Stimulated activated naive CD8-positive, alpha-beta T cell treated with anti-CD3 and anti-CD28 coated beads, Interleukin-15, Interleukin-2, amounts not matched to agents 100 U/mL and 50 U/mL, for 24 hours (primary cell): ENCODE measurements around the gene BRMS1.

ENCODE experiments used
- ATAC-seq: fragments of 150-1000 bp; cut with Tn5 transposase; one replicate; pipeline ENCODE4 v1.10.0; 2021
- DNase-seq: peaks from one replicate; pipeline ENCODE4 v3.0.0; 2021

BRMS1 gene

DNA sequence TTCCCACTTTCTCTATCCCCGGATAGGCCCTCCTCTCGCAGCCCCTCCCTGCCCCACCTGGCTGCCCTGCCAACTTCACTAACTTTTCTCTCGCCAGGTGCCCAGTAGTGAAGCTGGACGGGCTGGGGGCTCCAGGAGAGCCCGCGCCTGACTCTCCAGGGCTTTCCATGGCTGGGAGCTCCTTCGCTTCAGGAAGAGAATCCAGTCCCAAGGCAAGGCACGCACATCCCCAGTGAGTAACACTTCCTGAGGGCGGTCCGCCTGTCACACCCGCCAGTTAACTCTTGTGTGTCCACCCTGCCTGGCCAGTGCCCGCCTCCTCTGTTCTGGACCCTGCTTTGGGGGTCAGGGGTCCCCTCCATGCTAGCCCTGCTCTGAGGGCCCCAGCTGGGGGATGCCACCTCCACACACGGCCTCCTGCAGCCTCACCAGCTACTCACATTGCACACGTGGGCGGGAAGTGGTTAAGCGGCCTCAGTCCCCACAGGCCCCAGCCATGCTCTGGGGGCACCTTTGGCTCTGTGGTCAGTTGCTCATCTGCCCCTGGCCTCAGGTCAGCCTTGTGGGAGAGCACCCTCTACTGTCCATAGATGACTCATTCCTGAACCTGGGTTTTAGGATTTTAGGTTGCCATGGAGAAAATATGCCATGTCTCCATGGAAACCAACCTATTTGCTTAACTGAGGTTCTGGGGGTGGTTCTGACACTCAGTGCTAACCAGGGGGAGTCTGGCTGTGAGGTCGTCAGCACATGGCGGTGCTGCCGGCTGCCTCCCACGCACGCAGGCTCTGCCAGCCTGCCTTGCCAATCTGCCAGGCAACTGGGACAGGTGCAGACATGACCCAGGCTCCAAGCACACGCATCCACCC is 8.4 kb downstream of the BRMS1 start, which contains the start of gene RIN1:
Gene RIN1, minus strand, starts transcription at position 201 of the 869 bp plus-strand sequence. Its CDS starts 32 bp downstream, at position 169.
- peak; percentile 84 for DNase-seq

DNA sequence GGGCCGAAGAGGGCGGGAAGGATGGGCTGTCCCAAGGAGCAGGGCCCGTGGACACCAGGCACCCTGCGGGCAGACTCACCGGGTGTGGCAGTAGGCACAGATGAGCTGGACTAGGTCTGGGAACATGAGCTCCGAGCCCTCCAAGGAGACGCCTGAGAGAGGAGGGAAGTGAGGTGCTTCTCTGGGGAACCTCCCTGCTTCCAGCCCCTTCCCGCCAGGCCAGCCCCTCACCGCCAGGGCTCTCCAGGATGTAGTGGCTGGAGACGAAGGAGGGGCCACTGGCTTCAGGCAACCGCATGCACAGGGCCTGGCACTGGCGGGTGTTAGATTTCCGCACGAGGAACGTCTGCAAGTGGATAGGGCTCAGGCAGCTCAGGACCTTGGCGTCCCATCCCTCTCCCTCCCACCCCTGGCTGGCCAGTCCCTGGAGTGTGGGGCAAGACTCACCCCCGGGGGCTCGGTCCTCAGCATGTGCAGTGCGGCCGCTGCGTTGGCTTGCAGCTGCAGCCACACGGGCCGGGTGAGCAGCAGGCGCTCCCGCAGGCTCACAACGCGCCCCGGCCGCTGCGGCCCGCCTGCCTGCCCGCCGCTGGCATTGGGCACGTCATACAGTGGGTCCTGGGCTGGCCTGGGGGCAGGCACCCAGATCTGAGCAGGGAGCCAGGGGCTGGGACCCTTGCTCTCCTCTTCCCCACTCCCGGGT is 9.2 kb downstream of the BRMS1 start:
- no peak for ATAC-seq

More for the DNA sequence above, 8.4 kb downstream of the BRMS1 start, which contains the start of gene RIN1:
- ATAC-seq: peak; percentile 83

DNA sequence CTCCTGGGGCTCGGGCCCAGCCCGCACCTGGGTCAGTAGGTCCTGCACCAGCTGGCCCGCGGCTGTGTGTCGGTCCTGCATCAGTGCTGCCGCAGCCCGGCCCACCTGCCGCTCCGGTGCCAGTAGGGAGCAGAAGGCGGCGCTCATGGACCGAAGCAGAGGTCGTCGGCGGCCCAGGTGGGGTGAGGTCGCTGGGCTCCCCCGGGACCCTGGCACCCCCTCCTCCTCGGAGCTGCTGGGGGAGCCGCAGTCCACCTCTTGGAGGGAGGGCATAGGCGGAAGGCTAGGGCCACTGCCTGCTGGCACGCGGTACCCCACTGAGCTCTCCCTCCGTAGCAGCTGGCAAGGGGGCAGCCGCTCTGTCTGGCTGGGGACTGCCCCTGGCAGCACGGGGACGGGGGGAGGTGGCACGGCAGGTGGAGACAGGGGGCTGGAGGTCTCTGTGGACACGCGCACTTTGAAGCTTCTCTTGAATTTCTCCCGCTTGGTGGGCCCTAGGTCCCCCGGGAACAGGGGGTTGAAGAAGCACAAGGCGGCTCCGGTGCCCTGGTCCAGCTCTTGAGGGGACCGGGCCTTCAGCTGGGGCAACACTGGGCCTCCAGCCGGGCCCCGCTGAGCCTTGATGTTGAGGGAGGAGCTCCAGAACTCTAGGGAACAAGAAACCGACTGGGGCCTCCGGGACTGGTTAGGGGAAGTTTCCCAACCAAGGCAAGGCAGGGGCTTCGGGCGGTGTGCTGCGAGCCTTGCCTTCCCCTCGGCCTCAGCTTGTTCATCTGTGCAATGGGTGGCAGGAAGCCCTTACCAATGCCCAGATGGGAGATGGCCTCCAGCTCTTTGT is 10.1 kb downstream of the BRMS1 start:
- ATAC-seq (no peak), DNase-seq (no peak)

More for the DNA sequence above, 9.2 kb downstream of the BRMS1 start:
- no peak for DNase-seq

DNA sequence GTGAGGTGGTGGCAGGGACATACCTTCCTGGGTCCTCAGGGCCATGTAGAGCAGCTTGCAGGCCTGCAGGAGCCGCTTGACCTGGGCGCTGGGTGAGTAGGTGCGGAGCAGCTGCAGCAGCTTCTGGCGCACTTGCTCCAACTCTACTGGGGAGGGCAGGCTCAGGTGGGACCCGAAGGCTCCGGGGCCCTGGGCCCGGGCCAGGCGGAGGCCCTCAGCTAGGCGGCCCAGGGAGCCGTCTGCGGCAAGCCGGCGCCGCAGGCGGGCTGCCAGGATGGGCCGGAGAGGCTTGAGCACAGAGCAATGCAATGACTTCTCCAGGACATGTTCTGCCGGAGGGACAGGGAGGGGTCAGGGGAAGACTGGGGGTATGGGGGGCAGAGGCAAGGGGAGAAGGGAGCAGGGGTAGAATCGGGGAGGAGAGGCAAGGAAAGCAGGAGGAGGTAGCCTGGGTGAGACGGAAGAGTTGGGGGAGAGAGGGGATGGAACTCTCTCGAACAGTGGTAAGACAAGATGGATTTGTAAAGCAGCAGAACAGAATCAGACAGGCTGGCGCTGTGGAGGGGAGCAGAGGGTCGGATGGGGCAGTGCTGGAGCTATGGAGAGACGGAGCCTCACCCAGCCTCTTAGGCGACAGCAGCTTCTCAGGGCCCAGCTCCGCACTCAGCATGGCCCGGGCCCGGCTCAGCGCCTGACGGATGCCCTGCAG is 10.9 kb downstream of the BRMS1 start:
- ATAC-seq (no peak), DNase-seq (no peak)

DNA sequence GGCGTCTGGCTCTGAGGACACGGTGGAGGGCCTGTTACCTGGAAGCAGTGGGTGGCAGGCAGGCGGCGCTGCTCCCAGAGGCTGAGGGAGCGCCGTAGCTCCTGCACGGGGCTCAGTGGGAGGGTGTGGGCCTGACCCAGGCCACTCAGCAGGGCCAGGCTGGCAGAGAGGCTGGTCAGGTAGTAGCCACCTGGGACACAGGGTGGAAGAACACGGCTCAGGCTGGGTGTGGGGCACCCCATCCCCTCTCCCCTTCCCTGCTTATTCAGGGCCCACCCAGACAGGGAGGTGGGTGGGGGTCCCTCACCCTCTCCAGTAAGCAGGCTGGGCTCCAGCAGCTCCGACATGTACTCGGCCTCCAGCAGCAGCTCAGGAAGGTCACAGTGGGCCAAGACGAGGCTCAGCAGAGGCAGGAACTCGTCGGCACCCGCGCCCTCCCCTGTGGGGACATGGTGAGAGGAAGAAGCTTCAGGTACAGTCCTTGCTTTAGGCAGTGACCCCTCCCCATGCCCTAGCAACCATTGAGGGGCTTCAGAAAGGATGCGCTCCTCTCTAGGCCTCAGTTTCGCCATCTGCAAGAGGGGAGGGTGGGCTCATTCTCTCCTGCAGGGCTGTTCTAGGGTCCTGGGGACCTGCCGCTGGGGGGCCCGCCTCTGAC is 11.6 kb downstream of the BRMS1 start:
- DNase-seq (no peak), ATAC-seq (no peak)

DNA sequence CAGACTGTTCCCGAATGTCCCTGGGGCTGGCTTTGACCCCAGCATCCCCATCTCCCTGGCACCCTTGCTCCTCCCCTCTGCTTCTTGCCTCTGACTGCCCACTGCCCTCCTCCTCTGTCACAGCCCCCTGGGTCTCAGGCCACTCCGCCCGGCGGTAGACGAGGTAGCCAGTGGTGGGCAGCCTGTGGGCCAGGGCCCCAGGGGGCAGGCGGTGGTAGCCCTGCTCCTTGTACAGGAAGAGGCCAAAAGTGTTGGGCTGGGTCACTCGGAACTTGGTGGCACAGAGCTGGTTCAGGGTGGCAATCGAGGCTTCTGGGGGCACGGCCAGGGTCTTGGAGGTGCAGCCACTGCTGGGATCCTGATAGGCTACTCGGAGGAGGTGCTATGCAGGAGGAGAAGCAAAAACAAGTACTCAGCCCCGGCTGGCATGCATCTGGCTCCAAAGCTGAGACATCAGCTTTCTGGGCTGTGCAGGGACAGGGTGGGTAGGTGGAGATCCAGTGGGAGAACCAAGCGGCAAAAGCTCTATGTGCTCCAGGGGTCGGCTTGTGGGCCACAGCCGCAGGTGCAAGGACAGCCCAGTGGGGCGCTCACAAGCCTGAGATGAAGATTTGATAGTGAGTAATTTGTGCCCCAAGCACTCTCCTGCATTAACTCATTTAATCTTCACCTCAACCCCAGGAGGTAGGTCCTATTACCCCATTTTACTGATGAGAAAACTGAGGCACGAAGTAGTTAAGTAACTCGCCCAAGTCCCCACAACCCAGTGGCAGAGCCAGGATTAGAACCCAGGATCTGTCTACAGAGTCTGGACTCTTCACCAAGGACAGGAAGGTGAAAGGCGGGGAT is 12.3 kb downstream of the BRMS1 start:
- DNase-seq (no peak), ATAC-seq (no peak)

DNA sequence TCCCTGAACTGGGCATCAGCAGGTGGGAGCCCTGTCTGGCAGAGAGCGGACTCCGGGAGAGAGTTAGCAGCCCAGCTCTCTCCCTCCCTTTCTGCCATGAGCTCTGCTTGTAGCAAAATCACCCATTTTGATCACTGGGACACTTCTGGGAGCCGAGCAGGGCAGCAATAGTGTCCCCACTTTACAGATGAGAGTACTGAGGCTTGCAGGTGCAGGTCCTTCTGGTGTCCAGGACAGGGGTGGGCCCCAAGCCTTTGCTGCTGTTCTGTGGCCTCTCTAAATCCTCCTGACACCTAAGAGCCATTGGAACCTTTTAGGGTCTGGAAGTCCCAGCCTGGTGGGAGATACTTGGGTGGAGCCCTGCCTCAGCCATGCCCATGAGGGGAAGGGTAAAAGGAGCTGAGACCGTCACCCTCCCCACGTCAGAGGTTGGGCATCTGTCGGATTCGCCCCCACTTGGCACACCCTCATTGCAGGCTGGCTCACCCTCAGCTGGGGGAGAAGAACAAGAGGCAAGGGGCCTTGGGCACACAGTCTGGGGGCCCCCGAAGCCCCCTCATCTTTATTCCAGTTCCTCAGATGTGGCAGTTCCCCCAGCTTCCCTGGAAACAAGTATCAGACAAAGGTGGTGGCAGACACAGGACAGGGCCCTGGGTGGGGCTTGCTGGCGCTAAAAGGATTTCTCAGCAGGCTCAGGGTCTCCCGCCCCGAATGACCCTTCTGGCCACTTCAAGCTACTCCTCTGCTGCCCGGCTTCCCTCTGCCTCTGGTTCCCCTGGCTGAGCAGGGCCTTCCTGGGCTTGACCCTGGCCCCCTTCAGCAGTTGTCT is 13.1 kb downstream of the BRMS1 start:
- DNase-seq (no peak), ATAC-seq (no peak)

DNA sequence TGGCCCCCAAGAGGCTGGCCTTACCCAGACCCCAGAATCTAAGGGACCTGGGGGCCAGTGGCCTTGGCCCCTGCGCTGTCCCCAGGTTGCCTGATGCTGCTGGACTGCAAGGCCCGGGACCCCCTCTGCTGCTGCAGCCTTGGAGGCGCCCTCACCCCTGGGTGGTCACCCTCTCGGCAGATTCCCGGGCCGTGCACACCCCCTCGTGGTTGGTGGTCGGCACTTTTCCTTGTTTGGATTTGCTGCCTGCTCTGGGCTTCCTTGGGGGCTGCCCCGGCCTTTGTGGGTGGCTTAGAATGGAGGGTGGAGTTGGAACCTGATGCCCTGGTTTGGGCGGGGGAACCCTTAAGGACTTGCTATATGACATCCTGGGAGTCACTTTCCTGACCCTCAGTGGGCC is 14.0 kb downstream of the BRMS1 start:
- ATAC-seq (no peak), DNase-seq (no peak)

DNA sequence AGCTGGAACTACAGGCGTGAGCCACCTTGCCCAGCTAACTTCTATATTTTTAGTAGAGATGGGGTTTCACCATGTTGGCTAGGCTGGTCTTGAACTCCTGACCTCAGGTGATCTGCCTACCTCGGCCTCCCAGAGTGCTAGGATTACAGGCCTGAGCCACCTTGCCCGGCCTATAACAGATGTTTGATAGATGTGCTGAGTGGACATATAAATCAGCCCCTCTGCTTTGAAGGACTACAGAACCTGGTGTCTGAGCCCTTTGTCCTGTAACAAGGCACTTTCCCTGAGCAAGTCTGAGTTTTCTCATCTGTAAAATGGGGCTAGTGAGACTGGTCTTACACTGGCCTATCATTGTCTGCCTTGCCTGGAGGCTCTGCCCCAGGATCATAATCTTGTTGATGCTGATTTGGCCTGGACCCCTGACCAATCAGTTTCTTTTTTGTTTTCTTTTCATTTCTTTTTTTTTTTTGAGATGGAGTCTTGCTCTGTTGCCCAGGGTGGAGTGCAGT is 15.7 kb downstream of the BRMS1 start:
- no peak for ATAC-seq
- no peak for DNase-seq

DNA sequence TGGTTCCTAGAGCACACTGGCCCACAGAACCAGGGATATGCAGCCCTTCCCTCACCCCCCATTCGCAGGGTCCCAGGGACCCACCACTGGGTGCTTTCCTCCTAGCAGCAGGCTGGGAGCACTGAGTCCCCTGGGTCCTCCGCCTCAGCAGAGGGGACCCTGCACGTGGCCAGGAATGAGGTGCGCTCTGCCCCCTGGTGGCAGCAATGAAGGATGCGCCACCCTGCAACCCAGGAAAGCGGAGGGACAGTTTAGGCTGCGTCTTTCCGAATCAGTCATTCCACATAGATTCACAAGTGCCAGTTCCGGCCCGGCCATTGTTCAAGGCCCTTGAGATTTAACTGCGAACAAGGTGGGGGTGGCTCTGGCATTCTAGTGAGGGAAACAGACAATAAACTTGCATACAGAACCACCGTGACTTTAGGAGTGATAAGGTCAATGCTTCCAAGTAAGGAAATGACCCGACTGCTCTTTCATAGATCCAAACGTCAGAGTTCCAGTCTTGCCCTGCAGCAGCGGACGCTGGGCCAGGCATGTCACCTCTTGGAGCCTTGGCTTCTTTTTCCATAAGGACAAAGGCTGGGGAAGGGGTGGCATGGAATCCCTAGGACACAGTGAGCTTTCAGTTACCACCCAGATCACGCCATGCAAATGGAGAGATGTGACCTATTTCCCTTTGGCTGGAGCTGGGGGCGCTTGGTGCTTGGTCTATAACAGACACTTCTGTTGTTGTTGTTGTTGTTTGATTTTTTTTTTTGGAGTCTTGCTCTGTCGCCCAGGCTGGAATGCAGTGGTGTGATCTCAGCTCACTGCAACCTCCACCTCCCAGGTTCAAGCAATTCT is 16.4 kb downstream of the BRMS1 start:
- peak; percentile 88 for DNase-seq
- ATAC-seq: peak; percentile 86

DNA sequence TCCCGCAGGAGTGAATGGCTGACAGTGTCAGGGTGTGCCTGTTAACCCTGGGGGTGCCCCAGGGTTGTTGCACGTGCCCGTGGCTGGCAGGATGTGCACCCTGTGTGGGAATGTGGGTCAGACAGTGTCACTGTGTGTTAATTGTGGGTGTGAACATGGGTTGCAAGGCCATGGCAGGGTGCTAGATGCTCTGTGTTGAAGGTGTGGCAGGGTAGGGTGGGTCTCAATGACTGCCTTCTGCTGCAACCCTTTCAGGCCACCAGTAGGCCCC is 16.9 kb downstream of the BRMS1 start:
- ATAC-seq: peak; percentile 29
- DNase-seq: no peak

DNA sequence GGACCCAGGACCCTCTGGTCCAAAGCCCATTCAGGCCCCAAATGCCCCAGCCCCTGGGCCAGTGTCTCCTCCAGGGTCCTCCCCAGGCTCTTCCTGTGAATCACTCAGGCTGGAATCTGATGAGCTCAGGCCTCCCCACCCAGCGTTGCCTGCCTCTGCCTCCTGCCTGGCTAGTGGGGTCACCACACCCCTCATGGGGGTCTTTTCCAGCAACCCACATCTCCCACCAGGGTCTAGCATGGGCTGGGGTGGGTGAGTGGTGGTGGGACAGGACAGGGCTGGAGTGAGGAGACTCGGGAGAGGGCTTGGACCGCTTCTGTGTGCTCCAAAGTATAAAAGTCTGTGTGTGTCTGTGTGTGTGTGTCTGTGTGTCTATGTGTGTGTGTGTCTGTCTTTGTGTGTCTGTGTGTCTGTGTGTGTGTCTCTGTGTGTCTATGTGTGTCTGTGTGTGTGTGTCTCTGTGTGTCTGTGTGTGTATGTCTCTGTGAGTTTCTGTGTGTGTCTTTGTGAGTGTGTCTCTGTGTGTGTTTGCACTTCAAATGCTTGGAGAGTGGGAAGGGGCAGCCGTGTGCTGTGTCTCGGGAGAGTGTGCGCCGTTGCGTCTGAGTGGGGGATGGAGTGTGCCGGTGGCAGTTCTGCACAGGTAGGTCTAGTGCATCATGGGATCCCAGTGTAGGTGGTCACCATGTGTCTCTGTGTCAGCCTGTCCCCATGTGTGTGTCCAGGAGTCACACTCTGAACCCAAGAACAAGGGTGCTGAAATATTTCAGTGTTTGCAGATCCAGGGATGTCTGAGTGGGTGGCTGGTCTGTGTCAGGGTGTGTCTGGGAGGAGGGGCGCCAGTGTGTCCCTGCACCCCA is 17.5 kb downstream of the BRMS1 start:
- DNase-seq (no peak), ATAC-seq (peak; percentile 1)

DNA sequence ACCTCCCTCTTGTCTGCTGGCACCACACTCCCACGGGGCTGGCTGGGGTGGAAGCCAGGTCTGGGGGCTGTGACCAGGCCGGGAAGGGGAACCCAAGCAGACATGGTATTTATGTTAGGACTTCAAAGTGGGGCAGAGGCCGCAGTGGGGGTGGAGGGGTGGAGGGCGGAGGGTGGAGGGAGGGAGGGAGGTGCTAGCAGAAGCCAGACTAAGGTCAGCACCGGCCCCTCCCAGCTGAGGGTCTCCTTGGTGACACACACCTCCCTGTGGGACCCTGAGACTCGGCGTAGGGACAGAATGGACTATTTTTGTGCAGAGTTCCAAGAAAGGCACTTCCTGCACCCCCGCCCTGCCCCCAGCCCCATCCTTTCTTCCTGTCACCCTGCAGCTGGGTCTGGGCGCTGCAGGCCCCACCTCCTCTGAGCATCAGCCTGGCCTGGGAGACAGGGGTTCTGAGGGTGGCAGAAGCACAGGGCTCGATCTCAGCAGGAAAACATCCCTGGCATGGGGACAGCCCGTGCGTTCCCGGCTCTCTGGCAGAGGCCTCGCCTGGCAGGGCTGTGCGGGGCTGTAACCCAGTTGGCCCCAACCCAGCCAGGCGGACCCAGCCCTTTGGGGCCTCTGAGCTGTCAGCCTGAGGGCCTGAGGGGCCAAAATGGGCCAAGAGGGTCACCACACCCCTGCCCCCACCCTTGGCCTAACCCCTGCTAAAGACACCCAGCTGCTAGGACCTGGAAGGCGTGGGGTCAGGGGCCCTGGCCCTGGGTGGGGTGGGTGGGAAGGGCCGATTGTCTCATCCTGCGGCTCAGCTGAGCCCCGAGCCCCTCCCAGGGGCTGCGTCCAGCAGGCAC is 18.4 kb downstream of the BRMS1 start:
- no peak for ATAC-seq
- DNase-seq: no peak

DNA sequence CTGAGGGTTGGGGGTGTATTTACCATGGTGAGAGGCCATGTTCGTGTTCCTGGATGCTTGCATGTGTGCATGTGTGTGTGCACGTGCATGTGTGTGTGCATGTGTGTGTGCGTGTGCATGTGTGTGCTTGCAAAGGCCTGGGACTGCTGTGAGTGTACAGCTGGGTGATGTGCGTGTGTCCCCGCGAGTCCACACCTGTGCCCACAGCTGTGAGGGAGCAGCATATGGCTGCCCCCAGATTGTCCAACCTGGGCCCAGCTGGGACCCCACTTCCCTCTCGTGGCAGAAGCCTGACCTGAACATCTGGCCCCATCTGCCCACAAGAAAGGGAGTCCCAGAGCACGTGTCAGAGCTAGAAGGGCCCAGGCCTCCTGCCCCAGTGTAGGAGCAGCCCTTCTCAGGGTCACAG is 19.6 kb downstream of the BRMS1 start:
- ATAC-seq (no peak), DNase-seq (no peak)

DNA sequence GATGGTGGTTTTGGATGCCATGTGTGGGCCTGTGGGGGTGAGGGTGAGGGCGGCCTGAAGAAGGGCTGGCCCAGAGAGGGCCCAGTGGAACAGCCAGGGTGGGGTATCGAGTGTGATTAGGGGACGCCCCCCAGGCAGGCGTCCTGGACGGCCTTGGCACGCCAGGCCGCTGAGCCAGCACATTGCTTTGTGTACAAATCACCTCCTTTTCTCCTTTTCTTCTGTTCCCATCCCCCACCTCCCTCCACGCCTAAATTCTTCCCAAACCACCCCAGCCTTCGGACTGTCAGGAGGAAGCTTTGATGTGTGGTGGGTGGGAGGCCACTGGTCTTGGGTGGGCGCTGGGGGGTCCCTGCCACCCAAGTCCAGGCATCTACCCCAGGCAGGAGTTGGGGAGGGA is 20.2 kb downstream of the BRMS1 start:
- no peak for DNase-seq
- ATAC-seq: no peak

DNA sequence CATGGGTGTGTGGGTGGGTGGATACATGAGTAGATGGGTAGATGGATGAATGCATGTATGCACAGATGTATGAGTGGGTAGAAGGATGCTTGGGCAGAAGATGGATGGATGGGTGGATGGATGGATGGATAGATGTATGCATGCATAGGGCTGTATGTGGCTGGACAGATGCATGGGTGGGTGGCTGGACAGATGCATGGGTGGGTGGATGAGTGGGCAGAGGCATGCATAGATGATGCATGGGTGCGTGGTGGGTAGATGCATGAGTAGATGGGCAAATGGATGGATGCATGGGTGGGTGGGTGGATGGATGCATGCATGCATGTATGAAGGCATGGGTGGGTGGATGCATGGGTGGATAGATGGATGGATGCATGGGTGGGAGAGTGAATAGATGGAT is 21.2 kb downstream of the BRMS1 start:
- DNase-seq: no peak
- ATAC-seq: no peak
